Subcutaneous adipose tissue (tissue), 4 donors: ENCODE data around the gene MEAK7. TPM values are rescaled to one million over a fixed set of nuclear protein-coding genes. Genes with fewer than 3 reads are reported as not detected.

Source experiments
- CTCF ChIP-seq: fragments of 450-650 bp; IDR thresholded peaks from one replicate; pipeline ENCODE4 v1.5.1; 2016; ENCODE audit warnings: low read depth, mild to moderate bottlenecking, control low read depth, antibody characterized with exemption, moderate library complexity
- total RNA-seq, 4 donors: library from RNA; depleted of rRNA; stranded (reverse); fragments of >200 nt; gene quantifications; one replicate each; pipeline ENCODE4 v1.1.0, GENCODE V29; 2016

MEAK7 gene
- total RNA-seq, 4 donors from 2014 or later: 4.2 to 14.3 (median 11.8) TPM

- no peak for TF ChIP-seq CTCF
These were observed 43.4 kb downstream of the MEAK7 start for GRCh38 chr16:84461029-84461412.

- no peak for TF ChIP-seq CTCF
These were observed 43.9 kb downstream of the MEAK7 start for GRCh38 chr16:84460406-84461028.

DNA sequence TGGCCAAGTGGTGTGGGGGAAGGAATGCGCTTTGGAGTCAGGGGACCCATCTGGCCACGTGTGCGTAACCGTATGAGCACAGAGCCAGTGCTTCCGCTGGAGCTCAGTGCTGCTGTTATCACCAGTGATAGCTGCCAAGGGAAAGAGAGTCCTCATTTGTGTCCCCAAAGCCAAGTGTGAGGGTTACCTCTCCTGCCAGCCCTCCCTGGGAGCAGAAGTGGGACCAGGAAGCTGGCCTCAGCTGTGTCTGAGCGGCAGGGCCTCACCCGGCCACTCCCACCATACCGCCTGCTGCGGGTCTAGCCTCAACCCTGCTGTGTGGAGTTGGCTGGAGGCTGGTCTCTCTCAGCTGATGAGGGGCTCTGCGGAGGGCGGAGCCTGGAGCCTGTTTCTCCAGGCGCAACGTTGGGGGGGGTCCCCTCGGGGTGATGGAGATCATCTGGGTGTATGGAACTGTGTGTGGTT, 44.5 kb downstream of the MEAK7 start:
- TF ChIP-seq CTCF: no peak

DNA sequence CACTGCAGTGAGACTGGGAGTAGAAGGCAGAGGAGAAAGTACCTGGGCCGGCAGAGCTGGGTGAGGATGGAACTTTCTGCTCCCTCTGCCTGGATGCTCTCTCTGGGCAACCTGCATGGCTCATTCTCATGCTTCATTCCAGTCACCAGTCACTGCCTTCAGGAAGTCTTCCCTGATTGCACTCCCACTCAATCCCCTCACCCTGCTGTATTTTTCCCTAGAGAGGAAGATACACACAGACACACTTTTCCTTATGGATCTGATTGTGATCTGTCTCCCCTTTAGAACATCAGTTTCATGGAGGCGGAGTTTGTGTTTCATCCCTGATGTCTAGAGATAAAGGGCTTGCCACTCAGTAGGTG, 44.9 kb downstream of the MEAK7 start:
- TF ChIP-seq CTCF: no peak

- TF ChIP-seq CTCF: no peak
These were observed 45.6 kb downstream of the MEAK7 start for GRCh38 chr16:84458606-84459532.

DNA sequence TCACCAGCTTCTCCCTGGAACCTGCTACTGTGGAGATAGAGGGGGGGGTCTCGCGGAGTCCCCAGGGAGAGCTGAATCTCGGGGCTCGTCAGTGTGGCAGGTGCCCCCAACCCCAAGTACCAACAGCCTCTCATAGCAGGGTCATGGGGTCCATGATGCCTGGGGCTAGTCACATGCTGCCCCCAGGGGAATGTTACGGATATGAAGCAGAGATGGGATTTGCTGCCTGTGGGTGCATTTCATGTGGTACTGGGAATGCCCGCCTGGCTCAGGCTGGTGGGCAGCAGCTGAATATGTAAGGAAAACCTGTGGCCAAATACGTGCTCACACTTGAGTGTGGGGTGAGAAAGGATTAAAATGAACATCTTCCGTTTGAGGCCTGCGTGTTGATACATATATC, 49.4 kb downstream of the MEAK7 start:
- TF ChIP-seq CTCF: no peak

Other genes with a start within 250 kb of the MEAK7 start
- gene WFDC1, start 209.8 kb downstream of the MEAK7 start, total RNA-seq: under 1 TPM in 3 of 4 donors, not detected in 1; 0.38 to 0.98 (median 0.44) TPM
- not detected for gene ATP2C2, start 136.1 kb downstream of the MEAK7 start, total RNA-seq
- 100 to 1,000 TPM in 1 of 4 donors, 10 to 100 TPM in 3; 27.5 to 114 (median 59.7) TPM for gene COTL1, start 113.4 kb upstream of the MEAK7 start, total RNA-seq
- gene KLHL36, start 143.9 kb upstream of the MEAK7 start, total RNA-seq: 100 to 1,000 TPM in 1 of 4 donors, 10 to 100 TPM in 3; 43.4 to 108 (median 68.5) TPM
- 10 to 100 TPM; 29.7 to 85.1 (median 43.5) TPM for gene USP10, start 195.3 kb upstream of the MEAK7 start, total RNA-seq